ENCODE results near the gene FDX2.

The FDX2 gene

GRCh38 chr19:10333758-10334587 is 18.2 kb upstream of the FDX2 start:
- DNase-seq (ENCODE audit: insufficient read length, low spot score) (no peak), FAIRE-seq (no peak)

GRCh38 chr19:10332965-10333757 is 17.3 kb upstream of the FDX2 start, which contains the start of gene RAVER1:
Gene RAVER1 (minus strand): TSS chr19:10333529. CDS start chr19:10333507, 22 bp downstream.
- FAIRE-seq (peak; percentile 99), DNase-seq (ENCODE audit: insufficient read length, low spot score) (peak; percentile 99)

- DNase-seq (ENCODE audit: insufficient read length, low spot score) (no peak), FAIRE-seq (no peak)
Observed at GRCh38 chr19:10332158-10332964, 16.5 kb upstream of the FDX2 start.

- DNase-seq (ENCODE audit: insufficient read length, low spot score), result no peak
- no peak for FAIRE-seq
Observed at GRCh38 chr19:10329555-10329954, 13.7 kb upstream of the FDX2 start.

- FAIRE-seq, result no peak
- DNase-seq (ENCODE audit: insufficient read length, low spot score), result no peak
Observed at GRCh38 chr19:10328558-10329429, 13.0 kb upstream of the FDX2 start.

GRCh38 chr19:10327793-10328192 is 12.0 kb upstream of the FDX2 start:
- DNase-seq (ENCODE audit: insufficient read length, low spot score), result no peak
- no peak for FAIRE-seq

GRCh38 chr19:10325732-10326131 is 9.9 kb upstream of the FDX2 start:
- no peak for FAIRE-seq
- DNase-seq (ENCODE audit: insufficient read length, low spot score), result no peak

- DNase-seq (ENCODE audit: insufficient read length, low spot score) (no peak), FAIRE-seq (peak; percentile 54)
Observed at GRCh38 chr19:10321874-10322835, 6.3 kb upstream of the FDX2 start.

- DNase-seq (ENCODE audit: insufficient read length, low spot score), result no peak
- FAIRE-seq, result no peak
Observed at GRCh38 chr19:10321417-10321797, 5.6 kb upstream of the FDX2 start.

GRCh38 chr19:10320602-10321416 is 5.0 kb upstream of the FDX2 start:
- FAIRE-seq (no peak), DNase-seq (ENCODE audit: insufficient read length, low spot score) (no peak)

- FAIRE-seq (no peak), DNase-seq (ENCODE audit: insufficient read length, low spot score) (no peak)
Observed at GRCh38 chr19:10318807-10319682, 3.2 kb upstream of the FDX2 start.

GRCh38 chr19:10317857-10318462 is 2.1 kb upstream of the FDX2 start:
- DNase-seq (ENCODE audit: insufficient read length, low spot score), result no peak
- FAIRE-seq, result no peak

- FAIRE-seq (no peak), DNase-seq (ENCODE audit: insufficient read length, low spot score) (no peak)
Observed at GRCh38 chr19:10317045-10317856, 1.4 kb upstream of the FDX2 start.

GRCh38 chr19:10316229-10317044 is 622 bp upstream of the FDX2 start:
- FAIRE-seq (no peak), DNase-seq (ENCODE audit: insufficient read length, low spot score) (no peak)

- FAIRE-seq, result no peak
- DNase-seq (ENCODE audit: insufficient read length, low spot score), result no peak
Observed at GRCh38 chr19:10309423-10309822, 6.4 kb downstream of the FDX2 start, which contains the start of gene ZGLP1. Gene ZGLP1 (minus strand): TSS chr19:10309815.
